ENCODE results near the gene ARSJ.

Gene ARSJ

GRCh38 chr4:113957956-113958355 lies 21.5 kb downstream of the ARSJ start:
- no peak overlapping the region for H3K9ac ChIP-seq (ENCODE audit: low read length)
- no peaks in the 10 kb centered on the region for H4K20me1 ChIP-seq (ENCODE audit: low read depth, low read length)
- no peaks in the 10 kb centered on the region for H3K9me2 ChIP-seq (replicated peaks; ENCODE audit: insufficient read depth, low read length)
- no peak overlapping the region for H3K4me2 ChIP-seq (ENCODE audit: low read depth, low read length, poor library complexity, severe bottlenecking)
- no peak overlapping the region for H3K27ac ChIP-seq (ENCODE audit: low read depth, low read length)
- TF ChIP-seq CTCF (IDR thresholded peaks at IDR 0.05; ENCODE audit: insufficient read depth, low read length, poor library complexity, severe bottlenecking) (no peak), EZH2phosphoT487 (conservative IDR thresholded peaks at IDR 0.05; ENCODE audit: low read length) (no peak)
- H3K79me2 ChIP-seq (ENCODE audit: insufficient read depth, low read length), result no peaks in the 10 kb centered on the region
- no peak overlapping the region for H3K4me3 ChIP-seq (ENCODE audit: insufficient read depth, low read length, poor library complexity, severe bottlenecking)
- no peaks in the 10 kb centered on the region for H3K9me3 ChIP-seq (ENCODE audit: insufficient read depth, low read length)
- no peak overlapping the region for H2AFZ ChIP-seq (ENCODE audit: low read depth, low read length, severe bottlenecking)
- H3K27me3 ChIP-seq (ENCODE audit: low read length), result no peaks in the 10 kb centered on the region
- no peaks in the 10 kb centered on the region for H3K36me3 ChIP-seq (ENCODE audit: low read length)
- no peaks in the 10 kb centered on the region for H3F3A ChIP-seq (ENCODE audit: insufficient read depth)

- no peaks in the 10 kb centered on the region for H3K36me3 ChIP-seq (ENCODE audit: low read length)
- no peak overlapping the region for H2AFZ ChIP-seq (ENCODE audit: low read depth, low read length, severe bottlenecking)
- H4K20me1 ChIP-seq (ENCODE audit: low read depth, low read length), result no peaks in the 10 kb centered on the region
- no peaks in the 10 kb centered on the region for H3K27me3 ChIP-seq (ENCODE audit: low read length)
- H3K9ac ChIP-seq (ENCODE audit: low read length), result no peak overlapping the region
- H3K79me2 ChIP-seq (ENCODE audit: insufficient read depth, low read length), result no peaks in the 10 kb centered on the region
- no peaks in the 10 kb centered on the region for H3K9me2 ChIP-seq (replicated peaks; ENCODE audit: insufficient read depth, low read length)
- TF ChIP-seq EZH2phosphoT487 (conservative IDR thresholded peaks at IDR 0.05; ENCODE audit: low read length), result no peak
- TF ChIP-seq CTCF (IDR thresholded peaks at IDR 0.05; ENCODE audit: insufficient read depth, low read length, poor library complexity, severe bottlenecking), result no peak
- H3K4me2 ChIP-seq (ENCODE audit: low read depth, low read length, poor library complexity, severe bottlenecking), result no peak overlapping the region
- no peaks in the 10 kb centered on the region for H3F3A ChIP-seq (ENCODE audit: insufficient read depth)
- no peak overlapping the region for H3K4me3 ChIP-seq (ENCODE audit: insufficient read depth, low read length, poor library complexity, severe bottlenecking)
- no peaks in the 10 kb centered on the region for H3K9me3 ChIP-seq (ENCODE audit: insufficient read depth, low read length)
- H3K27ac ChIP-seq (ENCODE audit: low read depth, low read length), result no peak overlapping the region
Observed at GRCh38 chr4:113955948-113956347, 23.5 kb downstream of the ARSJ start.

GRCh38 chr4:113955411-113955810 lies 24.0 kb downstream of the ARSJ start:
- Histone ChIP-seq H3K4me3 (ENCODE audit: insufficient read depth, low read length, poor library complexity, severe bottlenecking) (no peak overlapping the region), H2AFZ (ENCODE audit: low read depth, low read length, severe bottlenecking) (no peak overlapping the region), H3K27me3 (ENCODE audit: low read length) (no peaks in the 10 kb centered on the region), H3K9me3 (ENCODE audit: insufficient read depth, low read length) (no peaks in the 10 kb centered on the region), H3K4me2 (ENCODE audit: low read depth, low read length, poor library complexity, severe bottlenecking) (no peak overlapping the region), H3F3A (ENCODE audit: insufficient read depth) (no peaks in the 10 kb centered on the region), H4K20me1 (ENCODE audit: low read depth, low read length) (no peaks in the 10 kb centered on the region), H3K27ac (ENCODE audit: low read depth, low read length) (no peak overlapping the region), H3K79me2 (ENCODE audit: insufficient read depth, low read length) (no peaks in the 10 kb centered on the region), H3K9me2 (replicated peaks; ENCODE audit: insufficient read depth, low read length) (no peaks in the 10 kb centered on the region), H3K9ac (ENCODE audit: low read length) (no peak overlapping the region), H3K36me3 (ENCODE audit: low read length) (no peaks in the 10 kb centered on the region)
- TF ChIP-seq CTCF (IDR thresholded peaks at IDR 0.05; ENCODE audit: insufficient read depth, low read length, poor library complexity, severe bottlenecking), result no peak

- Histone ChIP-seq H3K36me3 (ENCODE audit: low read length) (no peaks in the 10 kb centered on the region), H3K9me2 (replicated peaks; ENCODE audit: insufficient read depth, low read length) (no peaks in the 10 kb centered on the region)
Observed at GRCh38 chr4:113953888-113954287, 25.6 kb downstream of the ARSJ start.

More at GRCh38 chr4:113953888-113954287, 25.6 kb downstream of the ARSJ start:
- H3K27ac ChIP-seq (ENCODE audit: low read depth, low read length), result no peak overlapping the region
- H3K4me2 ChIP-seq (ENCODE audit: low read depth, low read length, poor library complexity, severe bottlenecking), result no peak overlapping the region
- H4K20me1 ChIP-seq (ENCODE audit: low read depth, low read length), result no peaks in the 10 kb centered on the region
- H3K27me3 ChIP-seq (ENCODE audit: low read length), result no peaks in the 10 kb centered on the region
- H3K9ac ChIP-seq (ENCODE audit: low read length), result no peak overlapping the region
- no peaks in the 10 kb centered on the region for H3K79me2 ChIP-seq (ENCODE audit: insufficient read depth, low read length)
- no peak overlapping the region for H2AFZ ChIP-seq (ENCODE audit: low read depth, low read length, severe bottlenecking)
- H3K4me3 ChIP-seq (ENCODE audit: insufficient read depth, low read length, poor library complexity, severe bottlenecking), result no peak overlapping the region
- no peaks in the 10 kb centered on the region for H3K9me3 ChIP-seq (ENCODE audit: insufficient read depth, low read length)
- H3F3A ChIP-seq (ENCODE audit: insufficient read depth), result no peaks in the 10 kb centered on the region
- no peak for TF ChIP-seq EZH2phosphoT487 (conservative IDR thresholded peaks at IDR 0.05; ENCODE audit: low read length)
- TF ChIP-seq CTCF (IDR thresholded peaks at IDR 0.05; ENCODE audit: insufficient read depth, low read length, poor library complexity, severe bottlenecking), result no peak
